Measurements from ENCODE around the gene CABP4.
A peak's percentile ranks its signal among the peaks of the same experiment; 100 is the strongest.

The CABP4 gene

GRCh38 chr11:67508486-67509121, 53.5 kb downstream of the CABP4 start:
- Histone ChIP-seq H3K4me1 (ENCODE audit: insufficient read depth, low read length) (peaks cover 28% of the 10 kb centered on the region), H2AFZ (ENCODE audit: low read depth, low read length) (peak overlapping the region; percentile 79), H3K27me3 (ENCODE audit: insufficient read depth, low read length) (no peaks in the 10 kb centered on the region), H3K4me3 (ENCODE audit: low read length) (peak overlapping the region; percentile 65), H3K9me3 (ENCODE audit: low read length) (no peaks in the 10 kb centered on the region), H3K36me3 (ENCODE audit: insufficient read depth, low read length) (no peaks in the 10 kb centered on the region)

GRCh38 chr11:67510023-67510345, 54.8 kb downstream of the CABP4 start:
- H3K4me3 ChIP-seq (ENCODE audit: low read length), result no peak overlapping the region
- H3K9me3 ChIP-seq (ENCODE audit: low read length), result no peaks in the 10 kb centered on the region
- H2AFZ ChIP-seq (ENCODE audit: low read depth, low read length), result no peak overlapping the region
- no peaks in the 10 kb centered on the region for H3K27me3 ChIP-seq (ENCODE audit: insufficient read depth, low read length)
- peaks cover 24% of the 10 kb centered on the region for H3K4me1 ChIP-seq (ENCODE audit: insufficient read depth, low read length)
- no peaks in the 10 kb centered on the region for H3K36me3 ChIP-seq (ENCODE audit: insufficient read depth, low read length)
